ENCODE results near the gene ZNF668. TPM values are rescaled to one million over a fixed set of nuclear protein-coding genes. Genes with fewer than 3 reads are reported as not detected.
"Not testable (repeated sequence)": the region's sequence is repeated elsewhere in the genome, so short reads cannot be mapped to it uniquely, and the experiment has no call there.

Gene ZNF668
- total RNA-seq, 1 donor from 2014 or later = 5.4 TPM

DNA sequence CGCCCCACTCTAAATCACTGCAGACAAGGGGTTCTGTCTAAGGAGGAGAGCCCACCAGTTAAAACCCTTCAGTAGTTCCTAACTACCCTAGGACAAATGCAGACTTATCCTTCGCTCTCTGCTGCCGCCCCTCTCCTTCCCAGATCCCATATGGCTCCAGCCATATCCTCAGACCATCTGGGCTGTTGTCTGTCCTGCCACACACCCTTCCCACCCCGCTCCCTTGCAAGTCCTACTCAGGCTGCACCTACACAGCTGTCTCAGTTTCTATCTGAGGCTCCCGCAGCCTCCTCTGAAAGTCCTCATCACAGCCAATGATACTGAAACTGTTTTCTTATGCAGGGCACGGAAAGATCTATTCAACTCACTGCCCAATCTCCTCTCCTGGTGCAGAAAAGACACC lies 33.4 kb upstream of the ZNF668 start:
- Histone ChIP-seq H3K27ac (no peak overlapping the region), H3K4me1 (peaks cover 25% of the 10 kb centered on the region), H3K4me3 (no peak overlapping the region), H3K9me3 (no peaks in the 10 kb centered on the region), H3K36me3 (peaks cover 0 to 31% of the 10 kb centered on the region in 2 donors), H3K27me3 (no peaks in the 10 kb centered on the region)
- TF ChIP-seq CTCF (IDR thresholded peaks at IDR 0.05) (no peak), POLR2A (IDR thresholded peaks at IDR 0.05) (no peak), POLR2AphosphoS5 (IDR thresholded peaks at IDR 0.05; ENCODE audit: insufficient read depth in 1 of 2, low read depth in 1 of 2) (no peak)
- DNase-seq (ENCODE audit: extremely low spot score in 2 of 2) = no peak
- intact Hi-C loops (cut with DNase I) = no loop called here

DNA sequence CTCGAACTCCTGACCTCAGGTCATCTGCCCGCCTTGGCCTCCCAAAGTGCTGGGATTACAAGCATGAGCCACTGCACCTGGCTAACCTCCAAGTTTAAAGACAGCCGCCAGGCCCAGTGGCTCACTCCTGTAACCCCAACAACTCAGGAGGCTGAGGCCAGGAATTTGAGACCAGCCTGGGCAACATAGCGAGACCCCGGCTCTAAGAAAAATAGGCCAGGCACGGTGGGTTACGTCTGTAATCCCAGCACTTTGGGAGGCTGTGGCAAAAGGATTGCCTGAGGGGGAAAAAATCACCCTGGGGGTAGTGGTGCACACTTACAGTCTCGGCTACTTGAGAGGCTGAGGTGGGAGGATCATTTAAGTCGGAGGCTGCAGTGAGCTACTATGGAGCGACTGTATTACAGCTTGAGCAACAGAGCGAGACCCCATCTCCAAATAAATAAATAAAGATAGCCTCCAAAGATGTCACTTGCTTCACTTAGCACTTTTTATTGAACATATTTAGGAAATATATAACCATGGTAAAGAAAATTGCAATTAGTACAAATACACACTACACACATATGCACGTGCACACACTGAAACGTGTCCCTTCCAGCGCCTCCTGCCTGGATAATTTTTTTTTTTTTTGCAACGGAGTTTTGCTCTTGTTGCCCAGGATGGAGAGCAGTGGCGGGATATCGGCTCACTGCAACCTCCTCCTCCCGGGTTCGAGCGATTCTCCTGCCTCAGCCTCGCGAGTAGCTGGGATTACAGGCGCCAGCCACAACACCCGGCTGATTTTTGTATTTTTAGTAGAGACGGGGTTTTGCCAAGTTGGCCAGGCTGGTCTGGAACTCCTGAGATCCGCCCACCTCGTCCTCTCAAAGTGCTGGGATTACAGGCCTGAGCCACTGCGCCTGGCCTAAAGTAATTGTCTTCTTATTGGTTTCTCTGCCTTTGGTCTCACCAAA lies 32.7 kb upstream of the ZNF668 start:
- intact Hi-C loops (cut with DNase I) = no loop called here
- H3K27ac ChIP-seq = no peak overlapping the region
- no peak for DNase-seq (ENCODE audit: extremely low spot score in 2 of 2)
- no peaks in the 10 kb centered on the region for H3K9me3 ChIP-seq
- no peaks in the 10 kb centered on the region for H3K27me3 ChIP-seq
- peaks cover 25% of the 10 kb centered on the region for H3K4me1 ChIP-seq
- peaks cover 0 to 25% of the 10 kb centered on the region in 2 donors for H3K36me3 ChIP-seq
- no peak for TF ChIP-seq CTCF (IDR thresholded peaks at IDR 0.05)
- no peak for TF ChIP-seq POLR2A (IDR thresholded peaks at IDR 0.05)
- TF ChIP-seq POLR2AphosphoS5 (IDR thresholded peaks at IDR 0.05; ENCODE audit: insufficient read depth in 1 of 2, low read depth in 1 of 2) = no peak
- H3K4me3 ChIP-seq = no peak overlapping the region

GRCh38 chr16:31105677-31106213 lies 31.7 kb upstream of the ZNF668 start:
- no peak for DNase-seq (ENCODE audit: extremely low spot score in 2 of 2)
- no peak overlapping the region for H3K4me3 ChIP-seq
- peaks cover 0 to 14% of the 10 kb centered on the region in 2 donors for H3K36me3 ChIP-seq
- H3K9me3 ChIP-seq = no peaks in the 10 kb centered on the region
- peak overlapping the region; percentile 10 for H3K27ac ChIP-seq
- no peak for TF ChIP-seq POLR2A (IDR thresholded peaks at IDR 0.05)
- peak; percentile 18 to 71 (median 67) for TF ChIP-seq CTCF (IDR thresholded peaks at IDR 0.05)
- peak in 1 of 2 donors; percentile 55 for TF ChIP-seq POLR2AphosphoS5 (IDR thresholded peaks at IDR 0.05; ENCODE audit: insufficient read depth in 1 of 2, low read depth in 1 of 2)
- no peaks in the 10 kb centered on the region for H3K27me3 ChIP-seq
- peaks cover 25% of the 10 kb centered on the region for H3K4me1 ChIP-seq
- intact Hi-C loops (cut with DNase I) = no loop called here

DNA sequence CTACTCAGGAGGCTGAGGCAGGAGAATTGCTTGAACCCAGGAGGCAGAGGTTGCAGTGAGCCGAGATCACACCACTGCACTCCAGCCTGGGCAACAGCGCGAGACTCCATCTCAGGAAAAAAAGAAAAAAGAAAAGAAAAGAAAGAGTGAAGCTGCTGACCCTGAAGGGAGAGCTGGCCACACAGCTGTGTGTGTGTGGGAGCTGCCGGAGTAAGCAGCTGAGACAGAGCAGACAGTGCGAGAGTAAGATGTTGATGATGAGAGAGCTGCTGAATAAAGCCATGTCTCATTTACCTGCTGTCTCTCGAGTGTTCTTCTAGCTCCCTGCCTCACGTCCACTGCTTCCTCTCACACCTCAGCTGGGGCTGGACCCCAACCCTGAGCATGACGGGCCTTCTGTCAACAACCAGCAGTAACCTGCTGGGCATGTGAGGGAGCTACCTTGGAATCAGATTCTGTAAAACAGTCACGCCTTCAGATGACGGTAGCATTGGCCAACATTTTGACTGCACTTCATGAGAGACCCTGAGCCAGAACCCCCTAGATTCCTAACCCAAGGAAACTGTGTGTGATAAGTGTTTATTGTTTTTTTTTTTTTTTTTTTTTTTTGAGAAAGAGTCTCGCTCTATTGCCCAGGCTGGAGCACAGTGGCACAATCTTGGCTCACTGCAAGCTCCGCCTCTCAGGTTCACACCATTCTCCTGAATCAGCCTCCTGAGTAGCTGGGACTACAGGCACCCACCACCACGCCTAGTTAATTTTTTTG lies 27.0 kb upstream of the ZNF668 start:
- intact Hi-C loops (cut with DNase I); H3K36me3 ChIP-seq; DNase-seq (ENCODE audit: extremely low spot score in 2 of 2); H3K4me1 ChIP-seq; H3K27ac ChIP-seq; H3K27me3 ChIP-seq; H3K4me3 ChIP-seq; H3K9me3 ChIP-seq: not testable (repeated sequence)

GRCh38 chr16:31099860-31100638 lies 26.0 kb upstream of the ZNF668 start:
- H3K4me1 ChIP-seq = no peaks in the 10 kb centered on the region
- no peak overlapping the region for H3K27ac ChIP-seq
- H3K27me3 ChIP-seq = no peaks in the 10 kb centered on the region
- no peaks in the 10 kb centered on the region for H3K36me3 ChIP-seq
- TF ChIP-seq POLR2A (IDR thresholded peaks at IDR 0.05) = no peak
- no peak for TF ChIP-seq POLR2AphosphoS5 (IDR thresholded peaks at IDR 0.05; ENCODE audit: insufficient read depth in 1 of 2, low read depth in 1 of 2)
- no peak for TF ChIP-seq CTCF (IDR thresholded peaks at IDR 0.05)
- intact Hi-C loops (cut with DNase I) = no loop called here
- no peaks in the 10 kb centered on the region for H3K9me3 ChIP-seq
- no peak for DNase-seq (ENCODE audit: extremely low spot score in 2 of 2)
- no peak overlapping the region for H3K4me3 ChIP-seq
